Embryonic facial prominence (tissue), 1 donor: ENCODE data around the gene VIPAS39.
"Not testable (repeated sequence)": the region's sequence is repeated elsewhere in the genome, so short reads cannot be mapped to it uniquely, and the experiment has no call there.

ENCODE experiments used
- DNase-seq: peaks from one replicate; pipeline ENCODE4 v3.0.0-alpha.2; 2016; ENCODE audit errors: extremely low spot score

Gene VIPAS39

GRCh38 chr14:77470224-77470870 lies 12.9 kb upstream of the VIPAS39 start:
- DNase-seq, result no peak

GRCh38 chr14:77469539-77469938 lies 12.1 kb upstream of the VIPAS39 start:
- DNase-seq, result no peak

- DNase-seq, result no peak
Measured at GRCh38 chr14:77469067-77469505, 11.7 kb upstream of the VIPAS39 start.

- no peak for DNase-seq
Measured at GRCh38 chr14:77467801-77468200, 10.4 kb upstream of the VIPAS39 start.

GRCh38 chr14:77459072-77459723 lies 1.8 kb upstream of the VIPAS39 start:
- DNase-seq, result no peak

GRCh38 chr14:77458249-77458950 lies 999 bp upstream of the VIPAS39 start:
- DNase-seq, result no peak

GRCh38 chr14:77457115-77457521 lies 283 bp downstream of the VIPAS39 start:
- DNase-seq, result no peak

GRCh38 chr14:77455966-77456640 lies 1.3 kb downstream of the VIPAS39 start:
- DNase-seq, result no peak

GRCh38 chr14:77442196-77442595 lies 15.2 kb downstream of the VIPAS39 start:
- no peak for DNase-seq

GRCh38 chr14:77439861-77440260 lies 17.5 kb downstream of the VIPAS39 start:
- DNase-seq, result no peak

GRCh38 chr14:77438596-77438995 lies 18.8 kb downstream of the VIPAS39 start:
- no peak for DNase-seq

GRCh38 chr14:77436042-77436441 lies 21.4 kb downstream of the VIPAS39 start:
- DNase-seq, result no peak

GRCh38 chr14:77426396-77426795 lies 31.0 kb downstream of the VIPAS39 start:
- no peak for DNase-seq

- no peak for DNase-seq
Measured at GRCh38 chr14:77424862-77425261, 32.5 kb downstream of the VIPAS39 start.

- no peak for DNase-seq
Measured at GRCh38 chr14:77423423-77423822, 34.0 kb downstream of the VIPAS39 start, which contains the start of gene NOXRED1. NOXRED1 (minus strand) TSS chr14:77423523; CDS start chr14:77422889, 634 bp downstream.

- no peak for DNase-seq
Measured at GRCh38 chr14:77421201-77421600, 36.2 kb downstream of the VIPAS39 start.

GRCh38 chr14:77416836-77417235 lies 40.6 kb downstream of the VIPAS39 start:
- DNase-seq, result no peak

- not testable (repeated sequence) for DNase-seq
Measured at GRCh38 chr14:77416098-77416497, 41.3 kb downstream of the VIPAS39 start.

- DNase-seq, result not testable (repeated sequence)
Measured at GRCh38 chr14:77415403-77416030, 41.9 kb downstream of the VIPAS39 start.

GRCh38 chr14:77409131-77409533 lies 48.3 kb downstream of the VIPAS39 start:
- DNase-seq, result no peak

GRCh38 chr14:77407158-77407557 lies 50.2 kb downstream of the VIPAS39 start:
- DNase-seq, result no peak

- DNase-seq, result no peak
Measured at GRCh38 chr14:77406718-77407117, 50.7 kb downstream of the VIPAS39 start.
